Hepatocyte (in vitro differentiated cells): Measurements from ENCODE around the gene ASCL1. TPM values are rescaled to one million over a fixed set of nuclear protein-coding genes. Genes with fewer than 3 reads are reported as not detected.

Source experiments
- DNase-seq: peaks from one replicate; pipeline ENCODE4 v3.0.0-alpha.2; 2016; ENCODE audit warnings: low spot score
- H2AFZ ChIP-seq: fragments of 200-600 bp; sonication (generic); 2 replicates; pipeline ENCODE4 v1.6.0; 2016; ENCODE audit warnings: antibody characterized with exemption, mild to moderate bottlenecking
- H3K27ac ChIP-seq: fragments of 200-600 bp; sonication (generic); 2 replicates; pipeline ENCODE4 v1.5.1; 2016; ENCODE audit warnings: mild to moderate bottlenecking
- H3K27me3 ChIP-seq: fragments of 200-600 bp; sonication (generic); 2 replicates; pipeline ENCODE4 v1.6.1; 2016
- H3K36me3 ChIP-seq: fragments of 200-600 bp; sonication (generic); replicated peaks from 2 replicates; pipeline ENCODE4 v1.5.1; 2016; ENCODE audit warnings: low read depth; ENCODE audit not compliant: insufficient read depth
- H3K4me1 ChIP-seq: fragments of 200-600 bp; sonication (generic); 2 replicates; pipeline ENCODE4 v1.5.1; 2016; ENCODE audit warnings: mild to moderate bottlenecking, moderate library complexity; ENCODE audit not compliant: insufficient read depth
- H3K4me2 ChIP-seq: fragments of 200-600 bp; sonication (generic); 2 replicates; pipeline ENCODE4 v1.6.0; 2016
- H3K4me3 ChIP-seq: fragments of 200-600 bp; sonication (generic); 2 replicates; pipeline ENCODE4 v1.5.1; 2016; ENCODE audit warnings: mild to moderate bottlenecking
- H3K79me2 ChIP-seq: fragments of 200-600 bp; sonication (generic); 2 replicates; pipeline ENCODE4 v1.6.0; 2017; ENCODE audit warnings: mild to moderate bottlenecking
- H3K9me2 ChIP-seq: fragments of 200-600 bp; sonication (generic); replicated peaks from 2 replicates; pipeline ENCODE4 v1.6.0; 2017; ENCODE audit warnings: mild to moderate bottlenecking; ENCODE audit not compliant: insufficient read depth
- H3K9me3 ChIP-seq: fragments of 200-600 bp; sonication (generic); 2 replicates; pipeline ENCODE4 v1.5.1; 2016; ENCODE audit warnings: low read depth, mild to moderate bottlenecking
- H4K20me1 ChIP-seq: fragments of 200-600 bp; sonication (generic); 2 replicates; pipeline ENCODE4 v1.6.0; 2016; ENCODE audit warnings: mild to moderate bottlenecking; ENCODE audit not compliant: insufficient read depth, poor library complexity, severe bottlenecking
- EZH2 ChIP-seq: fragments of 200-600 bp; sonication (generic); IDR thresholded peaks from 2 replicates; pipeline ENCODE4 v1.6.1; 2016; ENCODE audit warnings: antibody characterized with exemption, mild to moderate bottlenecking, borderline replicate concordance
- EZH2phosphoT487 ChIP-seq: fragments of 200-600 bp; sonication (generic); IDR thresholded peaks from one replicate; pipeline ENCODE4 v1.6.1; 2018; ENCODE audit warnings: antibody characterized with exemption, mild to moderate bottlenecking, low read depth, moderate library complexity; ENCODE audit not compliant: unreplicated experiment, severe bottlenecking
- WGBS: methylation state at CpG from one replicate; pipeline ENCODE4 v1.1.6; 2016; ENCODE audit warnings: low lambda C conversion rate; ENCODE audit errors: missing lambda C conversion rate; 5-methylcytosine and 5-hydroxymethylcytosine counted together
- polyA plus RNA-seq: library from polyadenylated mRNA; unstranded; fragments of >200 nt; fragmentation: Nextera tagmentation; extraction: Ambion mirVana; gene quantifications from 2 replicates; pipeline ENCODE4 v1.2.1, GENCODE V29; 2016
- total RNA-seq: library from RNA; depleted of rRNA; stranded (reverse); fragments of >200 nt; gene quantifications from 2 replicates; pipeline ENCODE4 v1.2.3, GENCODE V29; 2014
- TF ChIP-seq, protein P1 (sequence below): fragments of 200-600 bp; sonication (generic); IDR thresholded peaks from 2 replicates; pipeline ENCODE4 v1.5.1; 2016; ENCODE audit warnings: antibody characterized with exemption, mild to moderate bottlenecking; ENCODE audit not compliant: poor library complexity

Gene ASCL1
- total and polyA plus RNA-seq, 2 experiments from 2014 or later: 1.7 TPM; not detected in 1

DNA sequence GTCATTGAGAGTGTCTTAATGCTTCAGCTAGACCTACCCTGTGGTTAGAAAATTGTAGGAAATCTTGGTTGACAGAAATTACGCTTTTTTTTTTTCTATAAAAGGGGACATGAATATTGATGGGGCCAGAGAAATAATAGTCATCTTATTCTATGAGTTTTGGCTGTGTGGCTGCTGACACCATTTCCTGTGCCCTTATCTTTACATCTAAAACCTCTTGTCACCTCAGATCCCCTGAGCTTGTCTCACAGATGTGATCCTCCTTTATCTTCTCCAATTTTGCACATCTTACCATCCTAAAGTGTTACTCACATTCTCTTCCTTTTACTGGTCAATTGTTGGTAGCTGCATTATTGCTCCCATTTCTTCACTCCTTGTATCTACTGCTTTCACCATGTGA lies 36.1 kb downstream of the ASCL1 start:
- no peak overlapping the region for H2AFZ ChIP-seq
- DNase-seq: no peak
- no peaks in the 10 kb centered on the region for H3K9me3 ChIP-seq
- peaks cover 17% of the 10 kb centered on the region for H3K27me3 ChIP-seq
- 84% methylated on average over 1 of the region's 1 CpG for WGBS
- no peaks in the 10 kb centered on the region for H3K4me1 ChIP-seq
- no peaks in the 10 kb centered on the region for H3K9me2 ChIP-seq
- no peaks in the 10 kb centered on the region for H3K79me2 ChIP-seq
- H4K20me1 ChIP-seq: no peaks in the 10 kb centered on the region
- no peak overlapping the region for H3K4me2 ChIP-seq
- no peaks in the 10 kb centered on the region for H3K36me3 ChIP-seq
- no peak overlapping the region for H3K4me3 ChIP-seq
- no peak overlapping the region for H3K27ac ChIP-seq
- TF ChIP-seq, protein P1, sequence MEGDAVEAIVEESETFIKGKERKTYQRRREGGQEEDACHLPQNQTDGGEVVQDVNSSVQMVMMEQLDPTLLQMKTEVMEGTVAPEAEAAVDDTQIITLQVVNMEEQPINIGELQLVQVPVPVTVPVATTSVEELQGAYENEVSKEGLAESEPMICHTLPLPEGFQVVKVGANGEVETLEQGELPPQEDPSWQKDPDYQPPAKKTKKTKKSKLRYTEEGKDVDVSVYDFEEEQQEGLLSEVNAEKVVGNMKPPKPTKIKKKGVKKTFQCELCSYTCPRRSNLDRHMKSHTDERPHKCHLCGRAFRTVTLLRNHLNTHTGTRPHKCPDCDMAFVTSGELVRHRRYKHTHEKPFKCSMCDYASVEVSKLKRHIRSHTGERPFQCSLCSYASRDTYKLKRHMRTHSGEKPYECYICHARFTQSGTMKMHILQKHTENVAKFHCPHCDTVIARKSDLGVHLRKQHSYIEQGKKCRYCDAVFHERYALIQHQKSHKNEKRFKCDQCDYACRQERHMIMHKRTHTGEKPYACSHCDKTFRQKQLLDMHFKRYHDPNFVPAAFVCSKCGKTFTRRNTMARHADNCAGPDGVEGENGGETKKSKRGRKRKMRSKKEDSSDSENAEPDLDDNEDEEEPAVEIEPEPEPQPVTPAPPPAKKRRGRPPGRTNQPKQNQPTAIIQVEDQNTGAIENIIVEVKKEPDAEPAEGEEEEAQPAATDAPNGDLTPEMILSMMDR: no peak
- TF ChIP-seq EZH2 (no peak), EZH2phosphoT487 (no peak)

DNA sequence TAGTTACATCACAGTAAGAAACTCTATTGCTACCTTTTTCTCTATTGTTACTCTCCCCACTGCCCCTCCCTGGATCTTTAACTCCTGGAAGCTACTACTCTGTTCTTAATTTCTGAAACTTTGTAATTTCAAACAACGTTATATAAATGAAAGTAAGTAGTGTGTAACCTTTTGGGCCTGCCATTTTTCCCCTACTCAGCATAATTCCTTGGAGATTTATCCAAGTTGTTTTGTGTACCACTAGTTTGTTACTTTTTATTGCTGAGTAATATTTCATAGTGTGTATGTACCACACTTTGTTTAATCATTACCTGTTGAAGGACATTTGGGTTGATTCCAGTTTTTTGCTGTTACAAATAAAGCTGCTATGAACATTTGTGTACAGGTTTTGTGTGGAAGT lies 37.9 kb downstream of the ASCL1 start:
- H2AFZ ChIP-seq: no peak overlapping the region
- no peak overlapping the region for H3K4me3 ChIP-seq
- no peak overlapping the region for H3K27ac ChIP-seq
- WGBS: 86% methylated on average over 1 of the region's 1 CpG
- TF ChIP-seq, protein P1: no peak
- TF ChIP-seq EZH2 (no peak), EZH2phosphoT487 (no peak)
- DNase-seq: no peak
- no peaks in the 10 kb centered on the region for H3K4me1 ChIP-seq
- no peak overlapping the region for H3K4me2 ChIP-seq
- no peaks in the 10 kb centered on the region for H3K9me2 ChIP-seq
- no peaks in the 10 kb centered on the region for H4K20me1 ChIP-seq
- peaks cover 17% of the 10 kb centered on the region for H3K27me3 ChIP-seq
- H3K79me2 ChIP-seq: no peaks in the 10 kb centered on the region
- no peaks in the 10 kb centered on the region for H3K36me3 ChIP-seq
- H3K9me3 ChIP-seq: no peaks in the 10 kb centered on the region

Other genes starting within 250 kb of the ASCL1 start
- 203 and 206 TPM in 2 replicates for gene PAH, start 40.4 kb upstream of the ASCL1 start, total RNA-seq
- gene PAH, start 40.4 kb upstream of the ASCL1 start, polyA plus RNA-seq: 58.2 and 76.1 TPM in 2 replicates